GM23248 (cell line): Measurements from ENCODE around the gene MSI1.

Experiments
- EZH2 ChIP-seq: fragments of 200-600 bp; sonication (generic); IDR thresholded peaks from 2 replicates; pipeline ENCODE4 v1.6.1; 2018; ENCODE audit warnings: antibody characterized with exemption, mild to moderate bottlenecking; ENCODE audit not compliant: insufficient read depth, poor library complexity, severe bottlenecking
- EZH2phosphoT487 ChIP-seq: fragments of 200-600 bp; sonication (generic); IDR thresholded peaks from 2 replicates; pipeline ENCODE4 v1.6.1; 2018; ENCODE audit warnings: antibody characterized with exemption, moderate library complexity, mild to moderate bottlenecking, low read depth; ENCODE audit not compliant: insufficient read depth

DNA sequence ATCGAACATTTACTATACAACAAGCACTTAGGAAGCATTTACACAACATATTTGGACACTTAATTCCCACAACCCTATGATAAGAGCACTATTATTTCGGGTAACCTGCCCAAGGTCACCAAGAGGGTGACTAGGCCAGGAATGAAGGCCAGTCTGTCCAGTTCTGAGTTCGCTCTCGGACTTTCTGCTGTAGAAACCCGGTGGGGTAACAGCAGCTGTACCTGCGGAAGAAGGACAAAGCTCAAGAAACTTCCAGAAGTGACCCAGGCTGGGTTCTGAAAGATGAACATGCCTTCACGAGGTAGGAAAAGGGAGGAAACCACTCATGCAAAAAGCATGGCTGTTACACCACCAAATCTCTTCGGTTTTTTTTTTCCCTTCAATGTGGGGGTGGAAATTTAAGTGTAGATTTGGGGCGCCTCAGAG is 52.2 kb downstream of the MSI1 start:
- TF ChIP-seq EZH2 (no peak), EZH2phosphoT487 (no peak)
